Neural cell (in vitro differentiated cells): ENCODE measurements around the gene BSCL2. TPM values are rescaled to one million over a fixed set of nuclear protein-coding genes. Genes with fewer than 3 reads are reported as not detected.
A peak's percentile ranks its signal among the peaks of the same experiment; 100 is the strongest.

Experiments
- H2AFZ ChIP-seq: fragments of 200-600, 300-800 bp; sonication (generic), shearing (Covaris generic); 2 replicates; pipeline ENCODE4 v1.6.0; 2014; ENCODE audit warnings: low read depth, mild to moderate bottlenecking, antibody characterized with exemption, low read length, moderate library complexity
- H3F3A ChIP-seq: fragments of 200-600 bp; shearing (Covaris generic); 2 replicates; pipeline ENCODE4 v1.6.1; 2016; ENCODE audit warnings: mild to moderate bottlenecking, moderate library complexity, mixed read lengths, antibody characterized with exemption, low read length; ENCODE audit not compliant: insufficient read depth, poor library complexity, severe bottlenecking
- H3K27ac ChIP-seq: fragments of 200-600, 300-800 bp; sonication (generic), shearing (Covaris generic); 2 replicates; pipeline ENCODE4 v1.5.1; 2014; ENCODE audit warnings: mild to moderate bottlenecking, low read length, moderate library complexity
- H3K27me3 ChIP-seq: fragments of 300-800, 200-600 bp; sonication (generic), shearing (Covaris generic); 2 replicates; pipeline ENCODE4 v1.6.0; 2014; ENCODE audit warnings: mild to moderate bottlenecking, low read depth, low read length, moderate library complexity; ENCODE audit not compliant: insufficient read depth
- H3K36me3 ChIP-seq: fragments of 300-800, 200-600 bp; sonication (generic), shearing (Covaris generic); 2 replicates; pipeline ENCODE4 v1.5.1; 2014; ENCODE audit warnings: mild to moderate bottlenecking, antibody characterized with exemption, low read length, moderate library complexity; ENCODE audit not compliant: insufficient read depth
- H3K4me2 ChIP-seq: fragments of 300-800, 200-600 bp; sonication (generic), shearing (Covaris generic); 2 replicates; pipeline ENCODE4 v1.6.0; 2014; ENCODE audit warnings: mild to moderate bottlenecking, low read length
- H3K4me3 ChIP-seq: fragments of 300-800, 200-600 bp; sonication (generic), shearing (Covaris generic); 2 replicates; pipeline ENCODE4 v1.5.1; 2014; ENCODE audit warnings: mild to moderate bottlenecking, low read length, moderate library complexity
- H3K79me2 ChIP-seq: fragments of 200-600 bp; shearing (Covaris generic); replicated peaks from 2 replicates; pipeline ENCODE4 v1.6.0; 2014; ENCODE audit warnings: mild to moderate bottlenecking, low read length, moderate library complexity; ENCODE audit not compliant: insufficient read depth
- H3K9ac ChIP-seq: fragments of 300-800, 200-600 bp; sonication (generic), shearing (Covaris generic); 2 replicates; pipeline ENCODE4 v1.6.1; 2016; ENCODE audit warnings: mild to moderate bottlenecking, low read length, mixed read lengths
- H3K9me2 ChIP-seq: fragments of 200-600 bp; shearing (Covaris generic); 2 replicates; pipeline ENCODE4 v1.6.1; 2016; ENCODE audit warnings: mild to moderate bottlenecking, low read length, mixed read lengths; ENCODE audit not compliant: insufficient read depth
- H3K9me3 ChIP-seq: fragments of 200-600, 300-800 bp; sonication (generic), shearing (Covaris generic); 2 replicates; pipeline ENCODE4 v1.6.1; 2016; ENCODE audit warnings: mild to moderate bottlenecking, mixed run types, low read length, moderate library complexity, mixed read lengths
- H4K20me1 ChIP-seq: fragments of 200-600 bp; shearing (Covaris generic); 2 replicates; pipeline ENCODE4 v1.6.1; 2016; ENCODE audit warnings: mild to moderate bottlenecking, mixed run types; ENCODE audit not compliant: insufficient read depth
- CTCF ChIP-seq: fragments of 450-650 bp; IDR thresholded peaks from 2 replicates; pipeline ENCODE4 v1.5.1; 2014; ENCODE audit warnings: antibody characterized with exemption, mild to moderate bottlenecking, moderate library complexity; ENCODE audit not compliant: poor library complexity, severe bottlenecking
- EP300 ChIP-seq: fragments of 450-650 bp; conservative IDR thresholded peaks from 2 replicates; pipeline ENCODE4 v1.6.1; 2014; ENCODE audit warnings: antibody characterized with exemption, mild to moderate bottlenecking, moderate library complexity; ENCODE audit not compliant: poor library complexity, severe bottlenecking
- EZH2 ChIP-seq: fragments of 200-600, 300-800 bp; shearing (Covaris generic), sonication (generic); IDR thresholded peaks from 2 replicates; pipeline ENCODE4 v1.6.1; 2014; ENCODE audit warnings: antibody characterized with exemption, low read length, borderline replicate concordance, mild to moderate bottlenecking; ENCODE audit not compliant: insufficient read depth, poor library complexity, severe bottlenecking
- MXI1 ChIP-seq: fragments of 450-650 bp; conservative IDR thresholded peaks from 2 replicates; pipeline ENCODE4 v1.6.1; 2014; ENCODE audit warnings: antibody characterized with exemption, mild to moderate bottlenecking; ENCODE audit not compliant: poor library complexity, severe bottlenecking
- POLR2AphosphoS5 ChIP-seq: IDR thresholded peaks from 2 replicates; pipeline ENCODE4 v1.6.1; 2012
- RAD21 ChIP-seq: fragments of 450-650 bp; conservative IDR thresholded peaks from 2 replicates; pipeline ENCODE4 v1.6.1; 2014; ENCODE audit warnings: antibody characterized with exemption, mild to moderate bottlenecking, moderate library complexity
- REST ChIP-seq: IDR thresholded peaks from 2 replicates; pipeline ENCODE4 v1.6.1; 2012; ENCODE audit warnings: borderline replicate concordance
- SMC3 ChIP-seq: fragments of 450-650 bp; conservative IDR thresholded peaks from 2 replicates; pipeline ENCODE4 v1.6.1; 2014; ENCODE audit warnings: antibody characterized with exemption, mild to moderate bottlenecking, moderate library complexity; ENCODE audit not compliant: poor library complexity
- TAF1 ChIP-seq: IDR thresholded peaks from 2 replicates; pipeline ENCODE4 v1.6.1; 2012; ENCODE audit warnings: low read depth
- polyA plus RNA-seq: library from polyadenylated mRNA; depleted of rRNA; stranded (reverse); fragments of >200 nt; gene quantifications from 2 replicates; pipeline ENCODE4 v1.2.3, GENCODE V29; 2014

Gene BSCL2
- polyA plus RNA-seq, 1 donor from 2014 or later = 304 TPM

DNA sequence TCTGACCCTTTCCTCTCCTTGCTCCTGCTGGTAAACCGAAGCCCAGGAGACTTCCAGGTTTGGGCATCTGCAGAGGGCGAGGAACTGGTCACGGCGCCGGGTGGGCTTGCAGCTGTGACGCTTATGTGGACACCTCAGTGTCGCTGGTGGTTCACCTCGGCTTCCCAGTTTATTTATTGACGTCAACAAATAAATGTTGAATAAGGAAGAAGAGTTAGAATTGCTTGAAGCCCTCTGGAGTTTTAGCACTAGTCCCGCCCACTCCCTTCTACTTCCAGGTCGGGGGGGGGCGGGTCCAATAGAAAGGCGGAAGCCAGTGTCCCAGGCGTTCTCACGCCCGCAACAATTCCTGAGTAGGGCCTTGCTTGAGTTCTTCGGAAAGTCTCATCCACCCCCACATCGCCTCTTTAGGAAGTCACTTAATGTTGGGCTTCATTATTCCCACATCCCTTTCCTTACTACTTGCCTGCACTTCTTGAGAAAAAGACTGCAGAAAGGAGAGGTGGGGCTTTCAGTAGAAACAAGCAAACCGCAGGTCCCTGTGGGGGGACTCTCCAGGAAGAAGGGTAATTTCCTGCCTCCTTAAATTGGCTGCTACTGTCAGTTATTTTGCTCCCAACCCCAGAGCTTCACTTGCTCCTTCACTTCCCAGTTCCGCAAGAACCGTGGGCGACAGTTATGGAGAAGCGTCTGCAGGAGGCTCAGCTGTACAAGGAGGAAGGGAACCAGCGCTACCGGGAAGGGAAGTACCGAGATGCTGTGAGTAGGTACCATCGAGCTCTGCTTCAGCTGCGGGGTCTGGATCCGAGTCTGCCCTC, 21.2 kb upstream of the BSCL2 start, which contains the start of gene TTC9C:
TTC9C (plus strand) TSS at position 316 of the 818 bp plus-strand sequence; CDS start at position 679, 363 bp downstream.
- no peaks in the 10 kb centered on the region for H3K27me3 ChIP-seq
- peak within 1 kb of the TSS; percentile 81 for H2AFZ ChIP-seq
- peak; percentile 87 for TF ChIP-seq MXI1
- peak; percentile 70 for TF ChIP-seq POLR2AphosphoS5
- TF ChIP-seq EZH2 = no peak
- TF ChIP-seq CTCF = no peak
- TF ChIP-seq REST = peak; percentile 25
- TF ChIP-seq TAF1 = no peak
- no peak for TF ChIP-seq EP300
- peak; percentile 28 for TF ChIP-seq RAD21
- no peak for TF ChIP-seq SMC3
- peaks cover 42% of the 10 kb centered on the region for H3K79me2 ChIP-seq
- H3K27ac ChIP-seq = peak within 1 kb of the TSS; percentile 93
- H3K9me3 ChIP-seq = no peaks in the 10 kb centered on the region
- H3K36me3 ChIP-seq = no peaks in the 10 kb centered on the region
- H3K9ac ChIP-seq = peak within 1 kb of the TSS; percentile 75
- peaks cover 3% of the 10 kb centered on the region for H4K20me1 ChIP-seq
- H3K9me2 ChIP-seq = no peaks in the 10 kb centered on the region
- H3K4me2 ChIP-seq = peak within 1 kb of the TSS; percentile 94
- H3F3A ChIP-seq = peaks cover 5% of the 10 kb centered on the region
- H3K4me3 ChIP-seq = peak within 1 kb of the TSS; percentile 83

GRCh38 chr11:62727872-62728170, 20.6 kb upstream of the BSCL2 start:
- H2AFZ ChIP-seq = peak overlapping the region; percentile 81
- peak overlapping the region; percentile 75 for H3K9ac ChIP-seq
- H3K79me2 ChIP-seq = peaks cover 48% of the 10 kb centered on the region
- peaks cover 2% of the 10 kb centered on the region for H3K36me3 ChIP-seq
- peak overlapping the region; percentile 38 for H3K4me2 ChIP-seq
- peak overlapping the region; percentile 83 for H3K4me3 ChIP-seq
- peaks cover 3% of the 10 kb centered on the region for H4K20me1 ChIP-seq
- H3F3A ChIP-seq = peaks cover 5% of the 10 kb centered on the region
- H3K9me3 ChIP-seq = no peaks in the 10 kb centered on the region
- peak overlapping the region; percentile 93 for H3K27ac ChIP-seq
- no peak for TF ChIP-seq SMC3
- TF ChIP-seq TAF1 = no peak
- peak; percentile 21 for TF ChIP-seq EP300
- no peaks in the 10 kb centered on the region for H3K9me2 ChIP-seq
- no peaks in the 10 kb centered on the region for H3K27me3 ChIP-seq
